SU-DHL-6 (cell line): ENCODE data around the gene FAM53B.

ENCODE experiments used
- H2AFZ ChIP-seq: fragments of 200-600 bp; sonication (generic); 2 replicates; pipeline ENCODE4 v1.6.1; 2014; ENCODE audit warnings: low read depth, mild to moderate bottlenecking, moderate library complexity, mixed read lengths, antibody characterized with exemption, low read length; ENCODE audit not compliant: severe bottlenecking
- H3F3A ChIP-seq: fragments of 200-600 bp; shearing (Covaris generic); 2 replicates; pipeline ENCODE4 v1.6.0; 2016; ENCODE audit warnings: antibody characterized with exemption, mild to moderate bottlenecking; ENCODE audit not compliant: insufficient read depth
- H3K27ac ChIP-seq: fragments of 200-600 bp; sonication (generic); 2 replicates; pipeline ENCODE4 v1.5.1; 2016; ENCODE audit warnings: low read depth, mild to moderate bottlenecking, low read length, moderate library complexity, mixed read lengths
- H3K27me3 ChIP-seq: fragments of 200-600 bp; sonication (generic), shearing (Covaris generic); 2 replicates; pipeline ENCODE4 v1.6.0; 2014; ENCODE audit warnings: mild to moderate bottlenecking, low read length
- H3K36me3 ChIP-seq: fragments of 200-600 bp; sonication (generic); 2 replicates; pipeline ENCODE4 v1.6.1; 2014; ENCODE audit warnings: mild to moderate bottlenecking, low read length, mixed read lengths
- H3K4me2 ChIP-seq: fragments of 300-600, 200-600 bp; shearing (Covaris generic), sonication (generic); 2 replicates; pipeline ENCODE4 v1.6.0; 2014; ENCODE audit warnings: low read length, low read depth, mild to moderate bottlenecking; ENCODE audit not compliant: poor library complexity, severe bottlenecking
- H3K4me3 ChIP-seq: fragments of 200-600 bp; sonication (generic); 2 replicates; pipeline ENCODE4 v1.5.1; 2014; ENCODE audit warnings: antibody characterized with exemption, low read length, mild to moderate bottlenecking, mixed read lengths; ENCODE audit not compliant: insufficient read depth, poor library complexity, severe bottlenecking
- H3K79me2 ChIP-seq: fragments of 200-600 bp; sonication (generic); 2 replicates; pipeline ENCODE4 v1.6.1; 2014; ENCODE audit warnings: mild to moderate bottlenecking, low read length, moderate library complexity; ENCODE audit not compliant: insufficient read depth
- H3K9ac ChIP-seq: fragments of 200-600 bp; sonication (generic); 2 replicates; pipeline ENCODE4 v1.7.0; 2014; ENCODE audit warnings: mild to moderate bottlenecking, low read length
- H3K9me2 ChIP-seq: fragments of 200-600 bp; sonication (generic); replicated peaks from 2 replicates; pipeline ENCODE4 v1.6.1; 2014; ENCODE audit warnings: low read length; ENCODE audit not compliant: insufficient read depth
- H3K9me3 ChIP-seq: fragments of 200-600 bp; sonication (generic); 2 replicates; pipeline ENCODE4 v1.6.1; 2014; ENCODE audit warnings: low read length, mixed read lengths; ENCODE audit not compliant: insufficient read depth
- H4K20me1 ChIP-seq: fragments of 200-600 bp; sonication (generic); 2 replicates; pipeline ENCODE4 v1.6.1; 2014; ENCODE audit warnings: low read depth, mild to moderate bottlenecking, antibody characterized with exemption, low read length, moderate library complexity, mixed read lengths
- CTCF ChIP-seq: fragments of 200-600 bp; sonication (generic); IDR thresholded peaks from one replicate; pipeline ENCODE4 v1.5.1; 2017; ENCODE audit warnings: antibody characterized with exemption, mild to moderate bottlenecking, low read length, moderate library complexity; ENCODE audit not compliant: insufficient read depth, poor library complexity, severe bottlenecking
- EZH2phosphoT487 ChIP-seq: fragments of 200-600 bp; sonication (generic), shearing (Covaris generic); conservative IDR thresholded peaks from 2 replicates; pipeline ENCODE4 v1.6.1; 2018; ENCODE audit warnings: mild to moderate bottlenecking, antibody characterized with exemption, low read length, moderate library complexity, mixed read lengths

FAM53B gene

GRCh38 chr10:124665980-124666379 is 78.2 kb downstream of the FAM53B start:
- TF ChIP-seq EZH2phosphoT487 (no peak), CTCF (no peak)
- no peak overlapping the region for H3K4me2 ChIP-seq
- H3K9ac ChIP-seq, result no peak overlapping the region
- H3K9me2 ChIP-seq, result no peaks in the 10 kb centered on the region
- H4K20me1 ChIP-seq, result peaks cover 10% of the 10 kb centered on the region; the same call in 1 of the 2 replicates
- no peaks in the 10 kb centered on the region for H3K36me3 ChIP-seq
- no peaks in the 10 kb centered on the region for H3K9me3 ChIP-seq
- H3F3A ChIP-seq, result no peaks in the 10 kb centered on the region
- no peak overlapping the region for H3K27ac ChIP-seq
- no peak overlapping the region for H2AFZ ChIP-seq
- H3K4me3 ChIP-seq, result no peak overlapping the region
- H3K79me2 ChIP-seq, result peaks cover 97% of the 10 kb centered on the region
- H3K27me3 ChIP-seq, result no peaks in the 10 kb centered on the region

GRCh38 chr10:124665558-124665957 is 78.6 kb downstream of the FAM53B start:
- no peaks in the 10 kb centered on the region for H3F3A ChIP-seq
- no peak overlapping the region for H2AFZ ChIP-seq
- no peak overlapping the region for H3K9ac ChIP-seq
- H4K20me1 ChIP-seq, result peaks cover 6% of the 10 kb centered on the region; the same call in 1 of the 2 replicates
- H3K79me2 ChIP-seq, result peaks cover 97% of the 10 kb centered on the region
- no peaks in the 10 kb centered on the region for H3K27me3 ChIP-seq
- no peak overlapping the region for H3K27ac ChIP-seq
- no peaks in the 10 kb centered on the region for H3K9me3 ChIP-seq
- H3K4me2 ChIP-seq, result no peak overlapping the region
- H3K36me3 ChIP-seq, result no peaks in the 10 kb centered on the region
- H3K4me3 ChIP-seq, result no peak overlapping the region
- TF ChIP-seq CTCF (no peak), EZH2phosphoT487 (no peak)
- no peaks in the 10 kb centered on the region for H3K9me2 ChIP-seq

GRCh38 chr10:124665091-124665490 is 79.1 kb downstream of the FAM53B start:
- H4K20me1 ChIP-seq, result peaks cover 6% of the 10 kb centered on the region; the same call in 1 of the 2 replicates
- H3K4me2 ChIP-seq, result no peak overlapping the region
- no peaks in the 10 kb centered on the region for H3K9me2 ChIP-seq

More at GRCh38 chr10:124665091-124665490, 79.1 kb downstream of the FAM53B start:
- Histone ChIP-seq H2AFZ (no peak overlapping the region), H3K9ac (no peak overlapping the region), H3F3A (no peaks in the 10 kb centered on the region), H3K79me2 (peaks cover 97% of the 10 kb centered on the region), H3K27ac (no peak overlapping the region), H3K9me3 (no peaks in the 10 kb centered on the region), H3K27me3 (no peaks in the 10 kb centered on the region), H3K4me3 (no peak overlapping the region), H3K36me3 (no peaks in the 10 kb centered on the region)
- TF ChIP-seq EZH2phosphoT487 (no peak), CTCF (no peak)
